HepG2 (cell line): ENCODE measurements around the gene UCN. TPM values are rescaled to one million over a fixed set of nuclear protein-coding genes. Genes with fewer than 3 reads are reported as not detected.
A peak's percentile ranks its signal among the peaks of the same experiment; 100 is the strongest.

Source experiments
- CEBPB ChIP-seq: IDR thresholded peaks from 2 replicates; pipeline ENCODE4 v1.6.1; 2011; ENCODE audit warnings: low read depth, low read length, improper control_type of control experiment, borderline replicate concordance
- CTCF ChIP-seq: sonication (generic); formaldehyde crosslinking; IDR thresholded peaks from 2 replicates; pipeline ENCODE4 v1.5.0; 2020; ENCODE audit warnings: mild to moderate bottlenecking, missing genetic modification reagents, moderate library complexity
- HES4 ChIP-seq: sonication (generic); formaldehyde crosslinking; IDR thresholded peaks from 2 replicates; pipeline ENCODE4 v1.9.0; 2021; ENCODE audit warnings: mild to moderate bottlenecking, missing genetic modification reagents, borderline replicate concordance
- IRF2 ChIP-seq: IDR thresholded peaks from 2 replicates; pipeline ENCODE4 v1.6.1; 2018; ENCODE audit warnings: missing genetic modification reagents, missing compliant biosample characterization
- KLF15 ChIP-seq: sonication (generic); formaldehyde crosslinking; IDR thresholded peaks from 2 replicates; pipeline ENCODE4 v1.8.1; 2023; ENCODE audit warnings: borderline replicate concordance, mild to moderate bottlenecking, inconsistent platforms, missing genetic modification reagents, mixed read lengths
- MAFG ChIP-seq: sonication (generic); formaldehyde crosslinking; IDR thresholded peaks from 2 replicates; pipeline ENCODE4 v1.5.1; 2020; ENCODE audit warnings: mild to moderate bottlenecking, missing genetic modification reagents
- MEIS2 ChIP-seq: sonication (generic); formaldehyde crosslinking; IDR thresholded peaks from 2 replicates; pipeline ENCODE4 v1.9.0; 2021; ENCODE audit warnings: mild to moderate bottlenecking, missing genetic modification reagents
- NFATC3 ChIP-seq: sonication (generic); formaldehyde crosslinking; IDR thresholded peaks from 2 replicates; pipeline ENCODE4 v1.5.1; 2020; ENCODE audit warnings: mild to moderate bottlenecking, missing genetic modification reagents
- PBX3 ChIP-seq: sonication (generic); formaldehyde crosslinking; IDR thresholded peaks from 2 replicates; pipeline ENCODE4 v1.8.1; 2023; ENCODE audit warnings: missing genetic modification reagents, inconsistent platforms, borderline replicate concordance
- PHF5A ChIP-seq: IDR thresholded peaks from one replicate; pipeline ENCODE4 v1.6.1; 2018; ENCODE audit warnings: low read depth, missing genetic modification reagents; ENCODE audit not compliant: unreplicated experiment
- REL ChIP-seq: sonication (generic); formaldehyde crosslinking; conservative IDR thresholded peaks from 2 replicates; pipeline ENCODE4 v1.8.0; 2022; ENCODE audit warnings: mild to moderate bottlenecking, missing genetic modification reagents, moderate library complexity
- REPIN1 ChIP-seq: sonication (generic); formaldehyde crosslinking; IDR thresholded peaks from 2 replicates; pipeline ENCODE4 v1.8.0; 2022; ENCODE audit warnings: missing genetic modification reagents, low read depth, mild to moderate bottlenecking, borderline replicate concordance
- SMC3 ChIP-seq: IDR thresholded peaks from 2 replicates; pipeline ENCODE4 v1.6.1; 2011; ENCODE audit warnings: low read length, improper control_type of control experiment
- SRY ChIP-seq: sonication (generic); formaldehyde crosslinking; IDR thresholded peaks from 2 replicates; pipeline ENCODE4 v1.8.0; 2022; ENCODE audit warnings: mild to moderate bottlenecking, missing genetic modification reagents
- TAF1 ChIP-seq: sonication (generic); formaldehyde crosslinking; IDR thresholded peaks from 2 replicates; pipeline ENCODE4 v1.4.0; 2020; ENCODE audit warnings: missing genetic modification reagents
- TFE3 ChIP-seq: IDR thresholded peaks from 2 replicates; pipeline ENCODE4 v1.6.1; 2016
- THAP7 ChIP-seq: sonication (generic); formaldehyde crosslinking; IDR thresholded peaks from 2 replicates; pipeline ENCODE4 v1.8.1; 2023; ENCODE audit warnings: mild to moderate bottlenecking, missing genetic modification reagents
- ZNF225 ChIP-seq: sonication (generic); formaldehyde crosslinking; IDR thresholded peaks from 2 replicates; pipeline ENCODE4 v1.4.0; 2020; ENCODE audit warnings: mild to moderate bottlenecking, missing genetic modification reagents
- ZNF263 ChIP-seq: sonication (generic); formaldehyde crosslinking; IDR thresholded peaks from 2 replicates; pipeline ENCODE4 v1.4.0; 2020; ENCODE audit warnings: missing genetic modification reagents
- ZNF280B ChIP-seq: sonication (generic); formaldehyde crosslinking; IDR thresholded peaks from 2 replicates; pipeline ENCODE4 v1.5.0; 2020; ENCODE audit warnings: missing genetic modification reagents, mild to moderate bottlenecking, borderline replicate concordance
- ZNF816 ChIP-seq: sonication (generic); formaldehyde crosslinking; IDR thresholded peaks from 2 replicates; pipeline ENCODE4 v1.8.0; 2022; ENCODE audit warnings: missing genetic modification reagents, mild to moderate bottlenecking, borderline replicate concordance
- ZSCAN25 ChIP-seq: sonication (generic); formaldehyde crosslinking; IDR thresholded peaks from 2 replicates; pipeline ENCODE4 v1.8.0; 2022; ENCODE audit warnings: mild to moderate bottlenecking, missing genetic modification reagents
- ZSCAN9 ChIP-seq: IDR thresholded peaks from 2 replicates; pipeline ENCODE4 v1.6.1; 2016; ENCODE audit warnings: borderline replicate concordance
- polyA plus RNA-seq, 8 experiments: library from polyadenylated mRNA; depleted of rRNA in 3 of 8; stranded (reverse) in 7 of 8; unstranded in 1 of 8; fragments of >200 nt; fragmentation: Illumina TruSeq in 4 of 8; extraction: Trizol in 4 of 8; gene quantifications; 2 replicates each; pipeline versions ENCODE4 v1.2.1 to v1.2.3, GENCODE V29; 2011 to 2016; ENCODE audit warnings: low read depth in 4 of 8, missing spikeins in 1 of 8, mixed read lengths in 1 of 8; ENCODE audit not compliant: insufficient read depth in 1 of 8
- total RNA-seq, 5 experiments: library from RNA; depleted of rRNA; stranded (reverse); fragments of >200 nt; fragmentation: Illumina TruSeq; extraction: Trizol; gene quantifications; 2 replicates each; pipeline ENCODE4 v1.2.3, GENCODE V29; 2016; ENCODE audit warnings: low read depth in 1 of 5

Gene UCN
- total and polyA plus RNA-seq, 2 of the 13 experiments (the other 11 are each of a cell fraction or from before 2014, with no cell fraction given) = 1.2 to 2.3 TPM

- TF ChIP-seq TFE3 = peak; percentile 86
- 0 out of 2 replicates have a peak, but pooled peaks have one; percentile 40 for TF ChIP-seq PBX3 (CRISPR knock-in tag)
- TF ChIP-seq NFATC3 = peak; percentile 90; the same call in 1 of the 2 replicates
- TF ChIP-seq PHF5A = no peak
- TF ChIP-seq HES4 (CRISPR knock-in tag) = peak; percentile 85; the same call in 1 of the 2 replicates
- TF ChIP-seq REPIN1 (CRISPR knock-in tag) = no peak
- peak; percentile 90 for TF ChIP-seq CTCF (CRISPR knock-in tag)
- TF ChIP-seq MAFG = no peak
- TF ChIP-seq ZNF816 (CRISPR knock-in tag) = no peak
- TF ChIP-seq ZNF263 = no peak
- no peak for TF ChIP-seq CEBPB
- peak; percentile 18; the same call in 1 of the 2 replicates for TF ChIP-seq TAF1 (CRISPR knock-in tag)
- TF ChIP-seq THAP7 = no peak; the same call in 1 of the 2 replicates
- peak; percentile 88 for TF ChIP-seq SRY
- TF ChIP-seq MEIS2 = peak; percentile 56; the same call in 1 of the 2 replicates
- TF ChIP-seq KLF15 = no peak
- no peak for TF ChIP-seq ZSCAN9 (CRISPR knock-in tag)
- TF ChIP-seq ZNF225 (CRISPR knock-in tag) = no peak
- peak; percentile 53; the same call in 1 of the 2 replicates for TF ChIP-seq IRF2 (CRISPR knock-in tag)
- TF ChIP-seq ZSCAN25 = peak; percentile 64; the same call in 1 of the 2 replicates
- peak; percentile 10; the same call in 1 of the 2 replicates for TF ChIP-seq SMC3
- TF ChIP-seq REL (CRISPR knock-in tag) = no peak
- peak; percentile 19; the same call in 1 of the 2 replicates for TF ChIP-seq ZNF280B (CRISPR knock-in tag)
Measured at GRCh38 chr2:27264753-27265535, 43.3 kb downstream of the UCN start (continued).
